HUES6 (cell line): Measurements from ENCODE around the gene GNS.
"Not testable (repeated sequence)": the region's sequence is repeated elsewhere in the genome, so short reads cannot be mapped to it uniquely, and the experiment has no call there.

Experiments
- H3K27ac ChIP-seq: 2 replicates; pipeline ENCODE4 v1.7.0; 2013; ENCODE audit warnings: low read depth, mild to moderate bottlenecking, low read length, inconsistent platforms
- H3K27me3 ChIP-seq: 2 replicates; pipeline ENCODE4 v1.6.1; 2013; ENCODE audit warnings: low read length; ENCODE audit not compliant: control insufficient read depth, insufficient read depth
- H3K36me3 ChIP-seq: 2 replicates; pipeline ENCODE4 v1.6.1; 2013; ENCODE audit warnings: low read length; ENCODE audit not compliant: control insufficient read depth, insufficient read depth
- H3K4me1 ChIP-seq: 2 replicates; pipeline ENCODE4 v1.6.1; 2013; ENCODE audit warnings: low read length; ENCODE audit not compliant: control insufficient read depth, insufficient read depth
- H3K4me3 ChIP-seq: 2 replicates; pipeline ENCODE4 v1.5.1; 2013; ENCODE audit warnings: low read depth, low read length
- H3K9ac ChIP-seq: one replicate; pipeline ENCODE4 v1.6.1; 2013; ENCODE audit warnings: mild to moderate bottlenecking, low read length
- H3K9me3 ChIP-seq: 2 replicates; pipeline ENCODE4 v1.6.1; 2013; ENCODE audit warnings: low read depth, low read length; ENCODE audit not compliant: control insufficient read depth, insufficient read depth

GNS gene

DNA sequence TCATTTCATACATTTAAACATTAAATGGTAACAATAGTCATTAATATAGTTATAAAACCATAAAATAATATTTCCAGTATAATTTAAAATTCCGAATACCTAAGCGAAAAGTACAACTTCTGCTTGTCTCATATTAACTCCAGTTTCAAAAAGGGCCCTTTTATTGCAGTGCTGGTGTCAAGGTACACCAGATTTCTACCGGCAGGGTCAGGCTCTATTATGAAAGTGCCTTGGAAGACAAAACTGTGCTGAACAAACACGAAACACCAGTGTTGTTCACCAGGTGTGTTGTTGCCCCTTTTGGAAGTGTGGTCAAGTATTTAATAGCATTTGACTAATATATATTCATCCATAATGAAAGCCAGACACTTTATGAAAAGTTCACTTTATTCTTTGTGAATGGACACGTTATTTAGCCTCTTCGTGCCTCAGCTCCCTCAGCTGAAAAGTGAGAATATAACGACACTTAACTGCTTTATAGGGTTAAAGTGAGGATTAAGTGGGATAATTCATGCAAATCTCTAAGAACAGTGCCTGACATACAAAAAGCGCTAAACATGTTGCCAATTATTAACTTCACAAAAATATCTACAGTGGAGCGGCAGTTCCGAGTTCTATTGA lies 20.3 kb upstream of the GNS start:
- H3K4me3 ChIP-seq, result no peak overlapping the region
- H3K27ac ChIP-seq, result no peak overlapping the region
- no peak overlapping the region for H3K9ac ChIP-seq
- H3K36me3 ChIP-seq, result no peaks in the 10 kb centered on the region
- peaks cover 77% of the 10 kb centered on the region for H3K27me3 ChIP-seq
- no peaks in the 10 kb centered on the region for H3K4me1 ChIP-seq
- no peaks in the 10 kb centered on the region for H3K9me3 ChIP-seq

- not testable (repeated sequence) for H3K4me1 ChIP-seq, H3K27ac ChIP-seq, H3K9me3 ChIP-seq, H3K9ac ChIP-seq, H3K36me3 ChIP-seq, H3K4me3 ChIP-seq
- peaks cover 35% of the 10 kb centered on the region for H3K27me3 ChIP-seq
Observed at GRCh38 chr12:64775147-64775736, 16.0 kb upstream of the GNS start.

- Histone ChIP-seq H3K27me3 (peaks cover 16% of the 10 kb centered on the region; the same call in 1 of the 2 replicates), H3K4me1 (no peaks in the 10 kb centered on the region), H3K4me3 (no peak overlapping the region), H3K9ac (no peak overlapping the region), H3K36me3 (no peaks in the 10 kb centered on the region), H3K9me3 (no peaks in the 10 kb centered on the region), H3K27ac (no peak overlapping the region)
Observed at GRCh38 chr12:64773386-64773785, 14.2 kb upstream of the GNS start.

- H3K4me1 ChIP-seq, result no peaks in the 10 kb centered on the region
- no peaks in the 10 kb centered on the region for H3K9me3 ChIP-seq
- H3K27me3 ChIP-seq, result no peaks in the 10 kb centered on the region; the same call in 1 of the 2 replicates
- no peak overlapping the region for H3K4me3 ChIP-seq
- no peak overlapping the region for H3K9ac ChIP-seq
- no peaks in the 10 kb centered on the region for H3K36me3 ChIP-seq
- no peak overlapping the region for H3K27ac ChIP-seq
Observed at GRCh38 chr12:64767495-64767894, 8.3 kb upstream of the GNS start.

- peaks cover 3% of the 10 kb centered on the region; the same call in 1 of the 2 replicates for H3K4me1 ChIP-seq
- H3K27me3 ChIP-seq, result no peaks in the 10 kb centered on the region
- H3K9me3 ChIP-seq, result no peaks in the 10 kb centered on the region
- H3K9ac ChIP-seq, result no peak overlapping the region
- H3K4me3 ChIP-seq, result no peak overlapping the region
- no peaks in the 10 kb centered on the region for H3K36me3 ChIP-seq
- H3K27ac ChIP-seq, result no peak overlapping the region
Observed at GRCh38 chr12:64760808-64761573, 1.8 kb upstream of the GNS start.

DNA sequence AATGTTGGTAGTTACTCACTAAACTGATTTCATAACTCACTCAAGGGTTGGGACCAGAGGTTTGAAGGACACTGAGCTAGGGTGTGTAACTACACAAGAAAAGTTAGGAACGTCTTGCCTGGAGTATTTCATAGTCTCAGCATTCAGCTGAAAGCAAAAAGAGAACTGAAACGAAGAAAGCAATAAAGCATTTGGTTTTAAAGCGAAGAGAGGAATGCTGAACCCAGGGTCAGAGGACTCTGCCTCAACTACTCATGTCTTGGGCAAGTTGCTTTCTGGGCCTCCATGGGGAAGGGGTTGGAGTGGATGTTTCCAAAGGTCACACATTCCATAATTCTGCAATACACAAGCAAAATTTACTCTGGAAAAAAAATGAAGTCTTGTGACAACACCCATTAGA lies 1.4 kb downstream of the GNS start:
- Histone ChIP-seq H3K9me3 (no peaks in the 10 kb centered on the region), H3K27ac (no peak overlapping the region), H3K4me1 (peaks cover 3% of the 10 kb centered on the region; the same call in 1 of the 2 replicates), H3K4me3 (no peak overlapping the region), H3K36me3 (peaks cover 3% of the 10 kb centered on the region; the same call in 1 of the 2 replicates), H3K9ac (no peak overlapping the region), H3K27me3 (no peaks in the 10 kb centered on the region)

GRCh38 chr12:64756376-64756775 lies 2.8 kb downstream of the GNS start:
- Histone ChIP-seq H3K4me1 (peaks cover 3% of the 10 kb centered on the region; the same call in 1 of the 2 replicates), H3K27ac (no peak overlapping the region), H3K9me3 (no peaks in the 10 kb centered on the region), H3K27me3 (no peaks in the 10 kb centered on the region), H3K36me3 (peaks cover 11% of the 10 kb centered on the region; the same call in 1 of the 2 replicates), H3K9ac (no peak overlapping the region), H3K4me3 (no peak overlapping the region)

- no peaks in the 10 kb centered on the region for H3K9me3 ChIP-seq
- H3K36me3 ChIP-seq, result peaks cover 25% of the 10 kb centered on the region
- H3K4me3 ChIP-seq, result no peak overlapping the region
- H3K27ac ChIP-seq, result no peak overlapping the region
- H3K9ac ChIP-seq, result no peak overlapping the region
- H3K4me1 ChIP-seq, result peaks cover under 1% of the 10 kb centered on the region; the same call in 1 of the 2 replicates
- H3K27me3 ChIP-seq, result no peaks in the 10 kb centered on the region
Observed at GRCh38 chr12:64753427-64753826, 5.8 kb downstream of the GNS start.

- Histone ChIP-seq H3K4me1 (no peaks in the 10 kb centered on the region), H3K27me3 (no peaks in the 10 kb centered on the region), H3K9me3 (no peaks in the 10 kb centered on the region), H3K9ac (no peak overlapping the region), H3K36me3 (peaks cover 25% of the 10 kb centered on the region), H3K4me3 (no peak overlapping the region), H3K27ac (no peak overlapping the region)
Observed at GRCh38 chr12:64752833-64753238, 6.4 kb downstream of the GNS start.

GRCh38 chr12:64752032-64752431 lies 7.2 kb downstream of the GNS start:
- Histone ChIP-seq H3K9ac (no peak overlapping the region), H3K9me3 (no peaks in the 10 kb centered on the region), H3K27me3 (no peaks in the 10 kb centered on the region), H3K27ac (no peak overlapping the region), H3K36me3 (peaks cover 28% of the 10 kb centered on the region), H3K4me1 (no peaks in the 10 kb centered on the region), H3K4me3 (no peak overlapping the region)
